Activated T-helper 9 cell treated with anti-CD3 and anti-CD28 coated beads, Interleukin-2, amount 50 U/mL, for 16 hours (primary cell): Measurements from ENCODE around the gene FDPS.

Source experiments
- DNase-seq: peaks from one replicate; pipeline ENCODE4 v3.0.0-alpha.2; 2020; ENCODE audit warnings: low read depth

FDPS gene

DNA sequence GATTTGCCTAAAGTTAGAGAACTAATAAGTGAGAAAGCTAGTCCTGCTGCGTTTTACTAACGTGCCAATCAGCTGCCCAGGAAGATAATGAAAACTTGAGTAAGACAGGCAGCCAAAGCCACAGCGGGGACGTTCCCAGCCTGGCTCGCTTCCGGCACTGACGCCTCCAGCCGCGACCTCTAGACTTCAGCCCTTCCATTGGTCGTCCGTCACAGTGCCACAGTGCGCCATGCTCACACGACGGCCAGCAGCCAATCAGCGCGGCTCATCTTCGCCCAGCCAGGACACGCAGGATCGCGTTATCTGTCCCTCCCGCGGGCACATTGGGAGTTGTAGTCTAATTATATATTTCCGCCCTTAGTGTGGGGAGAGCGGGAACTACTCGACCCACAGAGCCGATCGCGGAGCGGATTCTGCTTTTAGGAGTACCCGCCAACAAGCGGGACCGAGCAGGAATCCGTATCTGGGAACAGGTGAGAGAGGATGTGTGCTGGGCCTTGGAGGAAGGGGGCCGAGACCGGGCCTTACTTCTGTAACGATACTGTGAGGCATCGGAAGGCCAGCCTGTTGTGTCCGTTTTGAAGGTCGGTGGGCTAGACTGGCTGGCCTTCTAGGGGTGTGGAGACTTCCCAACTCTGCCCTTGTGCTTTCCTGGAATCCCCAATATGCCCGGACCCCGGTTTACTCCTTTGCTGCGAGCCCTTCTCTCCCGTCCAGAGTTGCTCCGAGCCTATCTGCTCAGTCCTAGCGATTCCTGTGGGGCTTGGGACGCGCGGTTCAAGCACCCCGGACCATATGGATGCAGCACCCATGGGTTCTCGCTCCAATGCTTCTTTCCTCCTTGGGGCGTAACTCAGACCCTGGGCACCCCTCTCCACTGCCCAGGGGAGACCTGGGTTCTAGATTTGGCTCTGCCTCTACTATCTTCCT is at the start of gene FDPS:
FDPS (plus strand) TSS at position 374 of the 930 bp plus-strand sequence. CDS start 924 bp downstream, outside the sequence.
- peak; percentile 96 for DNase-seq

DNA sequence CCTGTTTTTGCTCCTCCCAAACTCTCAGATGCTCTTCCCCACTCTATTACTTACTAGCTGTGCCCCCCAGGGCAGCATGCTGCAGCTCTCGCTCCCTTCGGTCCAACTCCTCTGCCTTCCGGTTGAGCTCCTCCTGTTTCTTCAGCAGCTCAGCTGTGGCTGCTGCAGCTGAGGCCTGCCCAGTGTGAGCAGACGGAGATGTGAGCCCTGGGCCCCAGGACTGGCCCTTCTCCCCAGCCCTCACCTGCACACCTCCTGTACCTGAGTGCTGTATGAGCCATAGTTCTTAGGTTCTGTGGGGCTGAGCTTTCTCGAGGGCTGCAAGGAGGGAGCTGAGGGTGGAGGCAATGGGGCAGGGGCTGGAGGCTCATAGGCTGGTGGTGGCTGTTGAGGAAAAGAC is 48.4 kb upstream of the FDPS start:
- DNase-seq: no peak

DNA sequence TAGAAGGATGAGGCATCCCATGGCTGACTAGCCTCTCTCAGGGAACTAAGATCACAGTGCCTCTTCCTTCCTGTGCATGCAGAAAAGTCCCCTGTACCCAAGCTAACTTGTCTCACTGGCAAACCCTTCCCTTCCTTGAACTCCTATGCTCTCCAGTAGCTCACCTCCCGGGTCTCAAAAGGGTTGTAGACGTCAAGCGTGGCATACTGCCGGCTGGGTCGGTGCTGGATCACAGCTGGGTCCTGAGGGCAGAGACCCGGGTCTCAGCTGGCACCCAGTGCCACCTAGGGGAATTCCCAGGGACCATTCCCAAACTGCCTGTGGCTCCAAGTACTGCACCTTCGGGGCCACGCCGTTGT is 47.2 kb upstream of the FDPS start:
- DNase-seq: no peak

DNA sequence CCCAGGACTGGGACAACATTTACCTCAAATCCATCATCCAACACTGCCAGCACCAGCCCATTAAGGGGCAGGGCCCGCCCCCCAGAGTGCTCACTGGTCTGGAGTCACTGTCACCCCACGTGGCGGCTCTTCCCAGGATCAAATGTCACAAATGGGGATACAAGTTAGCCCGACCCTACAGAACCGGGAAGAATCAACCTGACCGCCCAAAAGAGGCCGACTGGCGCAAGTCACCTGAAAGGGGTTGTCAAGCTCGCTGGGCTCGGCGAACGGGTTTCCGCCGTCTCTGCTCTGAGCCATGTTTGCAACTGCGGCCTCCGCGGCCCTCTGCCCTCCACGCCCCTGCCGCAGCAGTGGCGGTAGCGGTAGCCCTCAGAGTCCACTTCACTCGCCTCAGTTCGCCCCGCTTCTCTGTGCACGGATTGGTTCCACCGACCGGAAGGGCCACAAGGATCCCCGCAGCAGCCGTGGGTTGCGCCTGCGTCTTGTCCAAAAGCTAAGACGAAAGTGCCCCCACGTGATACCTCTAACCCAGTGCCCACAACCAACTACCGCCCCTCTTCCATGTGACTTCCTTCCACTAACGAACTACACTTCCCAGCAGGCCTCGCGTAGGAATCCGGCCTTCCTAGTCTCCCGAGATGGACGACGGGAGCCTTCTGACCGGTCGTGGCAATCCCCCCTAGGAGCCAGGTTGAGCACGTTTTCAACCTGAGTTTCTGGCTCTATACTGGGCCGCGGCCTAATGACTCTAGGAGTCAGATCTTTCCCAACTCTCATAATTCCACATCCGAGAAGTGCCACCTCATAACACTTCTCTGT is 46.6 kb upstream of the FDPS start, which contains the start of gene SCAMP3:
SCAMP3 (minus strand) TSS at position 509 of the 822 bp plus-strand sequence; CDS start at position 300, 209 bp downstream.
- DNase-seq: peak; percentile 80

DNA sequence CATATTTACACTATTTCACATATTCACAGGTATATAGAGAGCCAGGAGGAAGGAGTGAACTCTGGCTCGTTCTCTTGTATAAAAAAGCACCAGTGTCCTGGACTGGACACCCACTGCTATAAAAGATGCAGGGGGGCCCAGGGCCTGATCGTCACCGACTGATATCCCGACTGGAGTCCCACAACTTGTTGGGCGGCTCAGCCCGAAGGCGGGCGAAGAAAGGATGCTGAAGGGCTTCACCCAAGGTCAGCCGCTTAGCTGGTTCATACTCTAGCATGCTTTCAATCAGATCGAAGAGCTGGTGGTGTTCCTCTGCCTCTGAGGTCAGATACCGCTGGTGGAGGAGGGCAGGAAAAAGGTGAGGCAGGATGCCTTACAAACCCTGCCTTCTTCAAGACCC is 45.6 kb upstream of the FDPS start:
- DNase-seq: no peak

- no peak for DNase-seq
Measured at GRCh38 chr1:155266553-155266952, 42.1 kb upstream of the FDPS start.

DNA sequence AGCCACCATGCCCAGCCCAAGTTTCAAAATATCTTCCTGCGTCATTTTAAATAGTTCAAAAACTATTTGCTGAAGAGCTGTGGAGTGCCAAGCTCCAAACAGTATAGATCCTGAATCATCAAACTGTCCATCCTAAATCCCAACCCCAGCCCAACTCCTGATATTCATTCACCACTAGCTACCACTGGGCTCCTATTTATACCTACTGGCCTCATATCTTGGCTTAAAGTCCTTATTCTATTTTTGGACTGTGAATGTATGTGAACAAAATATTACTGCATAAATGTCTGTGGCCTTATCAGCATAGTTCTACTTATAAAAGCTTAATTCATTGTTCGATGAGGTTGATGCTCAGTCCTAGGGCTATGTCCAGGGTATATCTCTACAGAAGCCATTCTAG is 41.3 kb upstream of the FDPS start:
- no peak for DNase-seq

- no peak for DNase-seq
Measured at GRCh38 chr1:155268630-155269029, 40.0 kb upstream of the FDPS start.

- no peak for DNase-seq
Measured at GRCh38 chr1:155269381-155269780, 39.3 kb upstream of the FDPS start.

GRCh38 chr1:155272466-155273342 is 36.0 kb upstream of the FDPS start:
- no peak for DNase-seq

DNA sequence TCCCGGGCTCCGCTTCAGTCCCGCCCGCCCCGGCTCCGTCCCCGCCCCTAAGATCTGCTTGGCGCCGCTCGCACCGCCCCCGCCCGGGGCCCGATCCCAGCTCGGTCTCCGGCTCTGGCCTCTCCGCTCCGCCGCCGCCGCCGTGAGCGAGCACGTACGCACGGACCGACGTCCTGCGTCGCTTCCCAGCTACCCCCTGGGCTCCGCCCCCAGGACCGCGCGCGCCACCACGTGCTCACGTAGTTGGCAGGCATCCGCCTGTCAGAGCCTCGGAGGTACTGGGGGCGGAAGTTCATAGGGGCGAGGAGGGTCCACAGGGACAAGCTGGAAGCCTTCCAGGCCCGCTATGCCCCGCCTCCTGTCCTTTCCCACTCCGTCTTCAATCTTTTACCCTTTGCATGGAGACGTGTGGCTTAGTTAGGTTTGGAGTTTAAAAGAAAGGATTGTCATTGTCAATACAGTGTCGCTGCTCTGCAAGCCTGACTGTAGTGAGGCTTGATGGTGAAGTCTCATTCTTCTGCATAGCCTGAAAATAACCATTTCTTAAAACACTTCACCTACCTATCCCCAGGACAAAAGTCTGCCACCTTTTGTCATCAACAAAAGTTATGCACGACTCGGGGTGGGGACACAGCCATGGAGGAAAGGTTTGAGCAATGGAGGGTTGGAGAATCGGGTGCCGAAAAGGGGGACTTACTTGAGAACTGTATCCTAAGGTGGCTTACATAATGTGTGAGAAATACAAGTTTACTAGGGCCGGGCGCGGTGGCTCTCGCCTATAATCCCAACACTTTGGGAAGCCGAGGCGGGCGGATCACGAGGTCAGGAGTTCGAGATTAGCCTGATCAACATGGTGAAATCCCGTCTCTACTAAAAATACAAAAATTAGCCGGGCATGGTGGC is 35.1 kb upstream of the FDPS start, which contains the start of gene CLK2:
CLK2 (minus strand) TSS at position 162 of the 903 bp plus-strand sequence. CDS start 2,527 bp downstream, outside the sequence.
- peak; percentile 95 for DNase-seq

DNA sequence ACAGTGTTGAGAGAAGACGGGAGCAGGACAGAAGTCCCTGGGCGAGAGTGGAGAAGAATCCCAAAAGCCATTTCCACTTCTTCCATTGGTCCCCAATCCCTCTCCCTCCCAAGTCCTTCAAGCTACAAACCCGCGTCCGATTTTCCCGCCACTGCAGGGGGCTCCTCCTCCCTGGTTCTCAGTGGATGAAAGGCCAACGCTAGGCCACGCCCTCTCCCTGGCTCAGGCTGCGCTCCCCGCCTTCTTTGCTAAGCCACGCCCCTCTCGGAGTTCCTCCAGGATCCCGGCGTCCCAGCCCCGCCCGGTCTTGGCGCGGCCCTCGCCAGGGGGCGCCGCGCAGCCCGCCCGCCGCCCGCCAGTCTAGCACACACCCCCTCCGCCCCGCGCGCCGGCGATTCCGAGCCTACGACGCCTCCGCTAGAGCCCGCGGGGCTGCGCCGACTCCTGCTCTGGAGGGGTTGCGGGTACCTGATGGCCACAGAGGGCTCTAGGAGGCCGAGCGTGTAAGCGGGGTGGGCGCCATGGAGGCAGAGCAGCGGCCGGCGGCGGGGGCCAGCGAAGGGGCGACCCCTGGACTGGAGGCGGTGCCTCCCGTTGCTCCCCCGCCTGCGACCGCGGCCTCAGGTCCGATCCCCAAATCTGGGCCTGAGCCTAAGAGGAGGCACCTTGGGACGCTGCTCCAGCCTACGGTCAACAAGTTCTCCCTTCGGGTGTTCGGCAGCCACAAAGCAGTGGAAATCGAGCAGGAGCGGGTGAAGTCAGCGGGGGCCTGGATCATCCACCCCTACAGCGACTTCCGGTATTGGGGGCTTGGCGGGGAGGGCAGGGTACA is 31.4 kb upstream of the FDPS start, which contains the start of gene HCN3:
HCN3 (plus strand) TSS at position 394 of the 832 bp plus-strand sequence; CDS start at position 522, 128 bp downstream.
- DNase-seq: peak; percentile 91

GRCh38 chr1:155277902-155278688 is 30.6 kb upstream of the FDPS start:
- peak; percentile 61 for DNase-seq

GRCh38 chr1:155278689-155279160 is 29.9 kb upstream of the FDPS start:
- DNase-seq: no peak

GRCh38 chr1:155279268-155279667 is 29.4 kb upstream of the FDPS start:
- DNase-seq: no peak

DNA sequence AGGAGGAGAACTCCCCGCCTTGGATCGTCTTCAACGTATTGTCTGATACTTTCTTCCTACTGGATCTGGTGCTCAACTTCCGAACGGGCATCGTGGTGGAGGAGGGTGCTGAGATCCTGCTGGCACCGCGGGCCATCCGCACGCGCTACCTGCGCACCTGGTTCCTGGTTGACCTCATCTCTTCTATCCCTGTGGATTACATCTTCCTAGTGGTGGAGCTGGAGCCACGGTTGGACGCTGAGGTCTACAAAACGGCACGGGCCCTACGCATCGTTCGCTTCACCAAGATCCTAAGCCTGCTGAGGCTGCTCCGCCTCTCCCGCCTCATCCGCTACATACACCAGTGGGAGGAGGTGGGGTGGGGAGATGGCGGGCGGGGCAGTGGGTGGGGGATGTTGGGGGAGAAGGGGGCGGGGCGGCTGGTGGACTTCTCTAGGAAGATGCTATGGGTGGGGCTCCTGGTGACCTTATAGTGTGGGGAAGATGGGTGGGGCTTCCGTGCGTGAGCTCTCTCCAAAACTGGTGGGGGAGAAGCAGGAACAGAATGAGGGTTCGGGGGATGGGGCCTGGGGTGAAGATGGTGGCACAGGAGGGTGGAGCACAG is 26.1 kb upstream of the FDPS start:
- no peak for DNase-seq

GRCh38 chr1:155284476-155284875 is 24.2 kb upstream of the FDPS start:
- DNase-seq: no peak

DNA sequence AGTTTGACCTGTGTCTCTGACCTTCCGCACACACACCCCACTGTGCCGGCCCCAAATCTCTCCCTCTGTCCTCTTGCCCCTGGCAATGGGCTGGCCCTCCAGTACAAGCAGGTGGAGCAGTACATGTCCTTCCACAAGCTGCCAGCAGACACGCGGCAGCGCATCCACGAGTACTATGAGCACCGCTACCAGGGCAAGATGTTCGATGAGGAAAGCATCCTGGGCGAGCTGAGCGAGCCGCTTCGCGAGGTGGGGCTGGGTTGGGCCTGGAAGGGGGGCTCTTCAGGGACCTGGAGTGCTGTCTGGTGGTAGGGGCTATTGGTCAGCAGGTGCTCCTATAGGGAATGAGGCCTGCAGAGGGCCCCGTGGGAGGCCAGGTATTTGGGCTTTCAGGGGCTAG is 23.6 kb upstream of the FDPS start:
- no peak for DNase-seq
